ENCODE results near the gene PLXDC2.

GRCh38 chr10:20059084-20059835 lies 243.0 kb downstream of the PLXDC2 start:
- TF ChIP-seq CTCF (IDR thresholded peaks at IDR 0.05): no peak
- TF ChIP-seq POLR2A (IDR thresholded peaks at IDR 0.05): no peak
- no peak for TF ChIP-seq POLR2AphosphoS5 (IDR thresholded peaks at IDR 0.05)
